ENCODE results near the gene SLC17A9.
"Not testable (repeated sequence)": the region's sequence is repeated elsewhere in the genome, so short reads cannot be mapped to it uniquely, and the experiment has no call there.

SLC17A9 gene

GRCh38 chr20:62957136-62958117, 4.9 kb downstream of the SLC17A9 start:
- no peak for DNase-seq

DNA sequence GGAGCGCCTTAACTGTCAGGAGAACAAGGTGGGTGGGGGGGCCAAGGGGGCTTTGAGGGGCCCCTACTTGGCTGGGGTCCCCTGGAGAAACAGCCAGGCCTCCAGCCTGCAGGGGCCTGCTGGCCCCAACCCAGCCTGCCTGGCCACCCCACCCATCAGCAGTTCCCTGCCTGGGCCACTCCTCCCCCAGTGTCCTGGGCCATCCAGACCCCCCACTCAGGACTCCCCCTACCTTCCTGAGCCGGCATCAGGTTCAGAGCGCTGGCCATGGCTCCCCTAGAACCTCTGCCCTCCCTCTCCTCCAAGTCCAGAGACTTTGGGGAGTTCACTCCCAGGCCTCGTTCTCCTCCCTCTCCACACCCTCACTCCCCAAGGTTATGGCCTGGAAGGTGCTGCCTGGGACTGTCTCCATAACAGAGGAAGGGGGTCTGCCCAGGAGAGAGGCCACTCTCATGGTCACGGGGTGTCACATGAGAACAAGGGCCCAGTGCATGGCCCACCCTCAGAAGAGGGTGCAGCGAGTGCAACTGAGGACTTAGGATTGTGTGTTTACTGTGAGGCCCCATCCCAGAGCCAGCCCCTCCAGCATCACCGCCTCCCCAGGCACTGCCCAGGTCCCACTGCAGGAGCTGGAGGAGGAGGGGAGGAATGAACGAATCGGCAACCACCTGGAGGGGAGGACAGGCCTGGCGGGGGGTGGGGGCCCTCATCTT, 6.0 kb downstream of the SLC17A9 start:
- DNase-seq, result no peak

GRCh38 chr20:62959101-62959971, 6.8 kb downstream of the SLC17A9 start:
- DNase-seq, result no peak

- DNase-seq, result no peak
These were observed 7.5 kb downstream of the SLC17A9 start for GRCh38 chr20:62959998-62960436.

DNA sequence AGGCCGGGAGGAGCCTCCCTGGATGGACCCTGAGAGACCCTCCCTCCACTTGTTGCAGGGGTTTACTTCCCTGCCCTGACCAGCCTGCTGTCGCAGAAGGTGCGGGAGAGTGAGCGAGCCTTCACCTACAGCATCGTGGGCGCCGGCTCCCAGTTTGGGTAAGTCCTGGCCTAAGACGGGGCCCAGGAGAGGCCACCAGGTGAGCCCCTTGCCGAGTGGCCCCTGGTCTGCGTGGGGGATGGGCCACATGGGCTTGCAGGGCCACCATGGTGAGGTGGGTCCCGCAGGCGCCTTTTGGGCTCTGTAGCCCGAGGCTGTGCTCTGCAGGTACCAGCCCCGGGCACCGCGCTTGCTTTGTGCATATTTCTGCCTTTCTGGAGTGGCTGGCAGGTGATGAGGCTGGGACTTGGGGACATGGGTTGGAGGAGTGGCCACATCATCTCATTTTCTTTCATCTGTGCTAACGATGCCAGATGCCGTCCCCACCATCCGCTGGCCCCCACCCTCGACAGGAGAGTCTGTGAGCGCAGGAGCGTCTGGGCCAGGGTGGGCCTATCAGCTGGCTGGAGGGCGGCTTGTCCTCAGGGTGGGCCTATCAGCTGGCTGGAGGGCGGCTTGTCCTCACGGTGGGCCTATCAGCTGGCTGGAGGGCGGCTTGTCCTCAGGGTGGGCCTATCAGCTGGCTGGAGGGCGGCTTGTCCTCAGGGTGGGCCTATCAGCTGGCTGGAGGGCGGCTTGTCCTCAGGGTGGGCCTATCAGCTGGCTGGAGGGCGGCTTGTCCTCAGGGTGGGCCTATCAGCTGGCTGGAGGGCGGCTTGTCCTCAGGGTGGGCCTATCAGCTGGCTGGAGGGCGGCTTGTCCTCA, 8.2 kb downstream of the SLC17A9 start:
- DNase-seq, result not testable (repeated sequence)

DNA sequence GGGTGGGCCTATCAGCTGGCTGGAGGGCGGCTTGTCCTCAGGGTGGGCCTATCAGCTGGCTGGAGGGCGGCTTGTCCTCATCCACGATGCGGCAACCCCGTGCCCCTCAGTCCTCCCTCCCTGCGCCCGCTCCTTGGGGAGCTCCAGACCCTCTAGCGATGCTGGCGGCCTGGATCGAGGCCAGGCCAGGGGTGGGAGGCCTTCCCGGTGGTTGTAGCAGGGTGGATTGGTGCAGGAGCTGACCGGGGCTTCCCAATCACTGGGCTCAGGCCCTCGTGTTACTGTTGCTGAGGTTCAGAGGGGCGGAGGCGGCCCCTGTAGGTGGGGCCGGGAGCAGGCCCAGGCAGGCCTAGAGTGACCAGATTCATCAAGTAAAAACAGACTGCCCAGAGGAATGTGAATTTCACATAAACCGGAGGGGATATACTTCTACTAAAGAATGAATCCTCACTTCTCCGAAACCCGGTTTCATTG, 8.8 kb downstream of the SLC17A9 start:
- no peak for DNase-seq

DNA sequence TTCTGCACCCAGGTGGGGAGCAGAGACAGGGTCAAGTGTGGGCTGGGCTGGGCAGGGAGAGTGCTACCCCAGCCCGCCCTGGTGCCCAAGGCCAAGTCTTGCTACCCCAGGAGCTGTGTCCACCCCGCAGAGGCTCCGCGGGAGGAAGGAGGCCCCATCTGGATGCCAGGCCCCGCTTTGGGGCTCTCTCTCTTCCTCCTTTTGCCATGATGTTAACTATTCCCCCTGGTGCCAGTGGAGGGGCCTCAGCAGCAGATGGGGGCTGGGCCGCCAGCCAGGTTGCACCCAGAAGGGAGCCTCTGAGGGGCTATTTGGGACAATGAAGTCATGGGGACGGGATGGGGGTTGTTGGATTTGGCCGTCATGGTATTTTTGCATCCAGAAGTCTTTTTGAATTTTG, 9.3 kb downstream of the SLC17A9 start:
- no peak for DNase-seq

GRCh38 chr20:62962221-62962879, 9.8 kb downstream of the SLC17A9 start:
- DNase-seq, result no peak

- DNase-seq, result no peak
These were observed 10.5 kb downstream of the SLC17A9 start for GRCh38 chr20:62962891-62963613.

DNA sequence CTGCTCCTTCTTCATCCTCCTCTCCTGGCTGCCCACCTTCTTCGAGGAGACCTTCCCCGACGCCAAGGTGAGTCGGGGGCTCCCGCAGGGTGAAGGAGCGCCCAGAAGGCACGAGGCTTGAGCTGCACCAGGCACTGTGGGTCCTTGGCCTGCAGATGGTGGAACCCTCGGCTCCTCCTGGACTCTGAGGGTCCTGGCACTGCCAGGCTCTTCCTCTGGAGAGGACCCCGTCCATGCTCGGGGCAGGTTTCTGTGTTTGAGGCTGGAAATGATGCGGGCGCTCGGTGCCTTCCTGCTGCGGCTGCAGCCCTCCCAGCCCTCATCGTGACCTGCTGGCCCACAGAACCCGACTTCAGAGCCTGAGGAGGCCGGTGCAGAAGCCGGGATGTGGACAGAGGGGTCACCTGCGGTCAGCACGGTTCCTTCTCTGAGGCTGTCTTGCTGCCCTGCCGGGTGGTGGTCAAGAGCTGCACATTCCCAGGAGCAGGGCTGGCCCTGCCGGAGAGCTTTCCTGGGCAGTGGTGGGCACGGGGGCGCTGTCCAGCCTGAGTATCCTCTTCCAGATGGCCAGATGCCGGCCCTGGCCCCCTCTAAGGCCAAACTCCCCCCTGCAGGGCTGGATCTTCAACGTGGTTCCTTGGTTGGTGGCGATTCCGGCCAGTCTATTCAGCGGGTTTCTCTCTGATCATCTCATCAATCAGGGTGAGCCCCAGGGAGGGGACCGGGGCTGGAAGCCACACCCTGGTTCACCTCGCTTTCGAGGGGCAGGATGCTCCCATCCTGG, 11.3 kb downstream of the SLC17A9 start:
- no peak for DNase-seq

DNA sequence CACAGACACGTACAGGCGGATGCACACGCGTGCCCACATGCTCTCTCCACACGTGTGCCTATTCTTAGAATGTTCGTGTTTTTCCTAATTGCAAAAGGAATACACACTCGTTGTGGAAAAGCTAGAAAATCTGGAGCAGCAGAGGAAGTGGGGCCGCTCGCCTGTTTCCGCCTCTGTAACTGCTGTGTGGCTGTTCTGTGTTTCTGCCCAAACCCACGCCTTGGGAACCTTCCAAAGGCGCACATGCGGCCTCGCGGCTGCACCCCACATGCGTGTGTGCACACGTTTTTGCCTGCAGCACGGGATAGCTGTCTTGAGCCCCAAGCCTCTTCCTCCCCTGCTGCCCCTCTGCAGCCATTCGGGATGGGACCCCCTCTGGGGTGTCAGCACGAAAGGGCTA, 12.2 kb downstream of the SLC17A9 start:
- no peak for DNase-seq

DNA sequence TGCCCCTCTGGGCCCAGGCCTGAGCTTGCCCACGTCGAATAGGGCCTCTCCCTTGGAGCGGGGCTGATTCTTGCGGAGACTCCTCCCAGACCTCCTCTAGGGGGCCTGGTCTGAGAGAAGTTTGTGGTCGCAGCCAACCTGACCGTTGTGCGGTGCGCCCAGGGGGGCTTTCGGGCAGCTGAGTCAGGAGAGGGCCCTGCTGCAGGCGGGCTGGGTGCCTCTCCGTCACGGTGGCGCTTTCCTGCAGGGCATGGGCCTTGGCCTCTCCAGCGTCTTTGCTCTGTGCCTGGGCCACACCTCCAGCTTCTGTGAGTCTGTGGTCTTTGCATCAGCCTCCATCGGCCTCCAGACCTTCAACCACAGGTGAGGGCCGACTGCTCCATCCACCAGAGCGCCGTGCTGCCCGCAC, 12.9 kb downstream of the SLC17A9 start:
- no peak for DNase-seq

GRCh38 chr20:62966212-62967148, 14.0 kb downstream of the SLC17A9 start:
- no peak for DNase-seq

- DNase-seq, result no peak
These were observed 14.6 kb downstream of the SLC17A9 start for GRCh38 chr20:62967149-62967501.

DNA sequence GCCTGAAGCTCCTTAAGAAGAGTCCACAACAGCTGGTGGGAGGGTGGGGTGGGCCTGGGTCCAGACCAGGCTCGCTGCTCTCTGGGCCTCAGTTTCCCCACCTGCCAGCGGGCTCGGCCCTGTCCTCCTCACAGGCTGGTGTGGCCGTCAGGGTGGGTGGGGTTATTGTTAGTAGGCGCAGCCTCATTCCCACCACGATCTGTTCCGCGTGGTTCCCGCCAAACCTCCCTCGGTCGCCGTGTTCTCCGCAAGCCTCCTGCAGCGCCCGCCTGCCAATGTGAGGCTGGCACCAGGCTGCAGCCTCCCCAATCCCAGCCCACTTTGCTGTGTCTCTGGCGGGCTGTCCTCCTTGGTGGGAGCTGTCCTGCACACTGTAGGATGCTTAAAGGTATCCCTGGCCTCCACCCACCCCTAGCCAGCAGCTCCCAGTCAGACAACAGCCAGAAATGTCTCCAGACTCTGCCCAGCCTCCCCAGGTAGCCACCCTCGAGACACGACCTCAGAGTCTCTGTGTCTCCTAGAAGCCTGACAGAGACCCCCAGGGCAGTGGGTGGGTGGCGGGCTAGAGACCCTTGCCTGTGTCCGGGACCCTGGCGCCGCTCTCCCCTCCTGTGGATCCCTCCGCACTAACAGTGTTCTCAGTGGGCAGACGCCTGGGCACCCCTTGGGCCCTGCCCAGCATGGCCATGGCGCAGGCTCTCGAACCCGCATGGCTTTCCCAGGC, 15.3 kb downstream of the SLC17A9 start:
- no peak for DNase-seq

DNA sequence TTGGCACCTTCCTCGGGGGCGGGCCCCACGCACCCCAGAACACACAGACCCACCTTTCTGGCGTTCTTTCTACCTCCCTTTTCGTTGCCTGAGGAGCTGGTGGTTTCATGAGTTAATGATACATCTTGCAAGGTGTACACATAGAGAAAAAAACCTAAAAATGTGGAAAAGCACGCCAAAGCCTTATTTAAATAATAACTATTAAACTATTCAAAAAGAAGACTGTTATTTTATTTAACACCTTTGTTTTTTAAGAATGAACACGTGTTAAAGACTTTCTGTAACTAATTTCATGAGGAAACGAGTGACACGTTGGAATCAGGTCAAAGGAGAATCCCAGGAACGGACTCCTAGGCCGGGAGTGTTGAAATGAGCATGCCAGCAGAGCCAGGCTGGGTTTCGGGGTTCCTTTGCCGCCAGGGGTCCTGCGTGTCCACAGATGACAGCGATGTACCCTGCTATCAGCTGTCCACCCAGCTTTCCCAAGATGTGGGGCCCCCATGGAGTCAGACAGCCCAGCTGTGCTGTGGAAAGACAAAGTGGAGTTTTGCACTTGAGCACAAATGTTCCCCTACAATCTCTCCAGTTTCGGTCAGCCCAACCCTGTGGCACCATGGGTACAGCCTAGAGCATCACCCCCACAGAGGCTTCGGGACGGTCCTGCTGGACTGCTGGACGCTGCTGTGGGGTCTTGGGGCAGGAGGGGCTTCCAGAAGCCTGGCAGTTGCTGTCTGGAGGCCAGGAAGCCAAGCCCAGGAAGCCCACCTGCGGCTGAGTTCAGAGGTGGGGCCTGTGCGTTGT, 16.1 kb downstream of the SLC17A9 start:
- DNase-seq, result no peak

GRCh38 chr20:62969179-62969760, 16.8 kb downstream of the SLC17A9 start:
- DNase-seq, result no peak
